C4-2B (cell line): ENCODE results near the gene MESD.
"Not testable (repeated sequence)": the region's sequence is repeated elsewhere in the genome, so short reads cannot be mapped to it uniquely, and the experiment has no call there.

Experiments
- H3K27ac ChIP-seq: fragments of 450-650 bp; 2 replicates; pipeline ENCODE4 v1.5.1; 2017
- ZFX ChIP-seq: fragments of 450-650 bp; IDR thresholded peaks from 2 replicates; pipeline ENCODE4 v1.6.1; 2017
- TF ChIP-seq, protein P1 (sequence below): fragments of 450-650 bp; conservative IDR thresholded peaks from 2 replicates; pipeline ENCODE4 v1.5.1; 2017; ENCODE audit warnings: mild to moderate bottlenecking

Gene MESD

DNA sequence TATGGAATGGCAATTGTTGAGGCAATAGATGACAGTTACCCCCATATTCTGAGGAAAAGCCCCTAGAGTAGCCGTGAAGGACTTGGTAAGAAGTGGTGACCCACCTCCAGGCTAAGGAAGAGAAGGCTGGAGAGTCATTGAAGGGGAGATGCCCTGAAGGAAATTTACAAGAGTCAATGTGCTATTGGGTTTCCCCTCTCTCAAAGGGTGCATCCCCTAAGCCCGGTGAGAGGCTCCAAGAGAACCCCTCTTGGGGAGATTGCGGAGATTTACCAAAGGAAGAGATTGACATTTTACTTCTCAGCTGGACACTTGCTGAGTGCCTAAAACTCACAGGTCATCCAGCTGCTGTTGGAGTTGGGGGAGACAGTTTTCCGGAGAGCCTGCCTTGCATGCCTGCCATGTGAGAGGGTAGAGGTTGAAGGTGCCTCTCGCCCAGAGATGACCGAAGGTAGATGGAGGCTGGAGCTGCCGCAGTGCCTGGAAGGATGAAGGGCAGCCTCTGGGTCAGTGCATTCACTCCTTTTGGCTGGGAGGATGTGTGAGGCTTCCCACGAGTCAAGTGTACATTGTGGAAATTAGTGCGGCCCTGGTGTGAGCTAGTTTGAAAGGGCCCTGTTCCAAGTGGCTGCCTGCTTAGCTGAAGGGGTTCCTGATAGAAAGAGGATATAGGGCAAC, 30.7 kb downstream of the MESD start:
- no peak overlapping the region for H3K27ac ChIP-seq
- no peak for TF ChIP-seq ZFX
- TF ChIP-seq, protein P1, sequence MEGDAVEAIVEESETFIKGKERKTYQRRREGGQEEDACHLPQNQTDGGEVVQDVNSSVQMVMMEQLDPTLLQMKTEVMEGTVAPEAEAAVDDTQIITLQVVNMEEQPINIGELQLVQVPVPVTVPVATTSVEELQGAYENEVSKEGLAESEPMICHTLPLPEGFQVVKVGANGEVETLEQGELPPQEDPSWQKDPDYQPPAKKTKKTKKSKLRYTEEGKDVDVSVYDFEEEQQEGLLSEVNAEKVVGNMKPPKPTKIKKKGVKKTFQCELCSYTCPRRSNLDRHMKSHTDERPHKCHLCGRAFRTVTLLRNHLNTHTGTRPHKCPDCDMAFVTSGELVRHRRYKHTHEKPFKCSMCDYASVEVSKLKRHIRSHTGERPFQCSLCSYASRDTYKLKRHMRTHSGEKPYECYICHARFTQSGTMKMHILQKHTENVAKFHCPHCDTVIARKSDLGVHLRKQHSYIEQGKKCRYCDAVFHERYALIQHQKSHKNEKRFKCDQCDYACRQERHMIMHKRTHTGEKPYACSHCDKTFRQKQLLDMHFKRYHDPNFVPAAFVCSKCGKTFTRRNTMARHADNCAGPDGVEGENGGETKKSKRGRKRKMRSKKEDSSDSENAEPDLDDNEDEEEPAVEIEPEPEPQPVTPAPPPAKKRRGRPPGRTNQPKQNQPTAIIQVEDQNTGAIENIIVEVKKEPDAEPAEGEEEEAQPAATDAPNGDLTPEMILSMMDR = no peak

DNA sequence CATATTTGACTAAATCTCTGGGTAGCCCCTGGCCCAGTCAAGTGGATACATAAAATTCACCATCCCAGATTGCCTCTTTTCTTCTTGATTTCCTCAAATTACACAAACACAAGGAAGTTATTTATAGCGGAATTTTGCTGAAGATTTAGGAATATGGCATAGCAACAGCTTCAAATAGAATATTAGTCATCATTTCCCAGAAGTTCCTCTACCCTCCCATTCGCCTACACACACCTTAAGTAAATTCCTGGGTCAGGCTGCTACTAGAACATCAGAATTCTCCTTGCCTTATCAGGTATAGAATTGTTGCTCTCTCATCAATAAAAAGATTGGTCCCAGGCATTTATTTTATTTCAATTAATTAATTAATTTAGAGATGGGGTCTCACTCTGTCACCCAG, 31.6 kb downstream of the MESD start:
- TF ChIP-seq, protein P1 = no peak
- TF ChIP-seq ZFX = no peak
- H3K27ac ChIP-seq = no peak overlapping the region

DNA sequence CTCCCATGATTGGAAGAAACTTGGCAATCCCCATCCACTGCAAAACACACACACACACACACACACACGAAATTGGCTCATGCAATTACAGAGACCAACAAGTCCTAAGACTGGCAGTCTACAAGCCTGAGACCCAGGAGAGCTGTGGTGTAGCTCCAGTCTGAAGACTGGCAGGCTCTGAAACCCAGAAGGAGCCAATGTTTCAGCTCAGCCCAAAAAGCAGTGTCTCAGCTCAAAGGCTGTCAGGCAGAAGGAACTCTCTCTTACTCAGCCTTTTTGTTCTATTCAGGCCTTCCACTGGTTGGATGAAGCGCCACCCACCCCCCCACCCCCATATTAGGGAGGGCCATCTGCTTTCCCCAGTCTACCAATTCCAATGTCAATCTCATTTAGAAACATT, 32.1 kb downstream of the MESD start:
- no peak overlapping the region for H3K27ac ChIP-seq
- no peak for TF ChIP-seq ZFX
- TF ChIP-seq, protein P1 = no peak

DNA sequence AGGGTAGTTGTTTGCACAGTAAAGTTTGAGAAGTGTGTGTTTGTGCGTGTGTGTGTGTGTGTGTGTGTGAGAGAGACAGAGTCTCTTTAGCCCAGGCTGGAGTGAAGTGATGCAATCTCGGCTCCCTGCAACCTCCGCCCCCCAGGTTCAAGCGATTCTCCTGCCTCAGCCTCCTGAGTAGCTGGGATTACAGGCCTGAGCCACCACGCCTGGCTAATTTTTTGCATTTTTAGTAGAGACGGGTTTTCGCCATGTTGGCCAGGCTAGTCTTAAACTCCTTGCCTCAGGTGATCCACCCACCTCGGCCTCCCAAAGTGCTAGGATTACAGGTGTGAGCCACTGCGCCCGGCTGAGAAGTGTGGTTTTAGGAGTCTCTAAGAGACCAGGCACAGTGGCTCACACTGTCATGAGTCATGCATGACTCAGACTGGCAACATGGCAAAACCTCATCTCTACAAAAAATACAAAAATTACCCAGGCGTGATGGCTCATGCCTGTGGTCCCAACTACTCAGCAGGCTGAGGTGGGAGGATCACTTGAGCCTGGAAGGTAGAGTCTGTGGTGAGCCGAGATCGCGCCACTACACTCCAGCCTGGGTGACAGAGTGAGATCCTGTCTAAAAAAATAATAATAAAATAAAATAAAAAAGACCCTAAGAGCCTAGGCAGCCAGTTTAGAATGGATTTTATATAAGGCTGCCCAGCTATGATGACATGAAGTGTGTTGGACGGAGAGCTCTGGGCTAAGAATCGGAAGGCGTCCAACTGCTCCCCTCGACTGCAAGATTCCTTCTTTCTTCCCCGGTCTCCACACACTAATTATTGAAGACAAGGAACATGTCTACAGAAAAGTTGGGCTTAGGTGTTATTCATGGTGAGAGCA, 33.8 kb downstream of the MESD start:
- not testable (repeated sequence) for H3K27ac ChIP-seq

DNA sequence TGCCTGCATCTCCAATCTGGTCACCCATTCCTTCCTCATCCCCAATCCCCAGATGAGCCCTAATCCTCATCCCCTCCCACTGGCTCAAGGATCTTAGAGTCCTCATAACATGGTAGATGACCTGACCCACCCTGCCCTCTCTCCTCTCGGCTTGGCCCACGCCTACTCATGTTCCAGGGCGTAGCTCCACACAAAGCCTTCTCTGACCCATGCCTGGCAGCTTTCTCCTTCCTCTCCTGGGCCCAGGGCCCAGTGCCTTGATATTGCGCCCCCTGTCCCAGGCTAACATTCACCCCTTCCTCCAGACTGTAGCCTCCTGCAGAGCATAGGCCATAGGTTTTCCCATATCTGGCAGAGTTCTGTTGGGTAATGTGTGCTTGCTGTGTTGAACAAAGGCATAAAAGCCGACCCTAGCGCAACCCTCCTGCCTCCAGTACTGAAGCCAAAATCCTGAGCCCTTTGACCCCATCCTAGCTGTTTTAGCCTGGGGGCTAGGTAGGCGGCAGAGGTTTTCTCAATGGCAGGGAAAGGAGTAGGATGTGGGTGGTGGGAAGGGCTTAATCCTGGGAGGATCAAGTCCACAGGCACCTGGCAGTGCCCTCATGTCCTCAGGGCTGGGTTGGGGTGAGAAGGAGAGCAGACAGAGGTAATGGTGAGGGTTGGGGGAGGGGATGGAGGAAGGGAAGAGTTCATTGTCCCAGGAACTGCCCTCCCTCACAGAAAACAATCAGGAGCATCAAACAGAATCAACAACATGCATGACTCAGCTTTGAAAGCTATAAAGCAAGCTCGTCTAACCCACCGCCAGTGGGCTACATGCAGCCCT, 35.5 kb downstream of the MESD start:
- H3K27ac ChIP-seq = no peak overlapping the region
- TF ChIP-seq ZFX = no peak
- TF ChIP-seq, protein P1 = no peak

DNA sequence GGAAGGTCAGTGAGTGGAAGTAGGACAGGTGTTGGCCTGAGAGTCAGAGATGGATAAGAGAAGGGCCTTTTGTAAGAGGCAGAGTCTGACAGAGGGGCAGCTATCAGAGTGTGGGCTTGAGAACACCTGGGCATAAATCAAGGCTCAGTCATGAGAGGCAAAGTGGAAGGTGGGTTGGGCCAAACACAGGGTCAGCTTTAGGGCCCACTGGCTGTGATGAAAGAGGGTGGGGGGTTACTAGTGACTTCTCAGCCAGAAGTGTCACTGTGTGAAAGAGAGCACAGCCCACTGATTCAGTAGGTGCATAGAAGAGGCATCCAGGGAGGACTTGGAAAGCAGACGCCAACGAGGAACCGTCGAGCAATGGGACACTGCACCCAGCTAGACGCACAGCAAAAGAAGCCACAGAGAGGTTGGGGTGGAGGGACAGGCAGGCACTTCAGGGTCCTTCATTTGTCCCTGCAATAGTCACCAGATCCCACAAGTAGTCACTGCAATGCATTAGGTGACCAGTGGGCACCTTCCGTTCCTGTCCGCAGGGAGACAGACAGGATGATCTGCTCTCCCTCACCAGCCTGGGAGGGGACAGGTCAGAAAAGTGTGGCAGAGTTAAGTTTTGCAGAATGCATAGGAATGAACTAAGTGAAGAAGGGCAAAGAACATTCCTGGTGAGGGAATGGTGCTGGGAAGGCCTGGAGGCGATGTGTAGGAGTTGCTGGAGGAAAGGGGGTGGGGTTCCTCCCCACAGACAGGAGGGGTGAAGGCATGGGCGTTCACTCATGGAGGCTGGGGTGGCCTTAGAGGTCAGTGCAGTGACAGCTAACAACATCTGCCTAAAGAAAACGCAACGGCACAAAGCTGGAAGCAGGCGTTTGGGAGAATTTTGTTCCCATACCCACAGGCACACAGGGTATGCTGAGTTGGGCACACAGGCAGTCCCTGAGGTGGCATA, 36.3 kb downstream of the MESD start:
- no peak overlapping the region for H3K27ac ChIP-seq
- TF ChIP-seq, protein P1 = no peak
- TF ChIP-seq ZFX = no peak

DNA sequence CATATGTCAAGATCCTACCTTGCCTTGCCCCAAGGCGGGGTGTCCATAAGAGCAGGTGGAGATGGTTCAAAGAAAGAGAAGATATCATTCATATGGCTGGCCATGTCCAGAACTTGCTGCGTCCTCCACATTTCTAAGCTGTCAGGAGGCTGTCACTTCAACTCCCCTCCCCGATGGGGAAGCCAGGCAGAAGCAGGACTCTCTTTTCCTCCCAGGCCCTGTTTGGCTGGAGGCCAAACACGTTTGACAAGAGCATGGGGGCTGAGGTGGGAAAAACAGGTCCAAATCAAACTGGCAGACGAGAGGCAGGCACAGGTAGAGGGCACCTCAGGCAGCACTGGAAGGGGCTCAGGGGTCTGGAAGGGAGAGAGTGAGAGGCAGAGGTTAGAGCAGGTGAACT, 37.7 kb downstream of the MESD start:
- no peak for TF ChIP-seq ZFX
- TF ChIP-seq, protein P1 = no peak
- no peak overlapping the region for H3K27ac ChIP-seq
